GM18499 (cell line): ENCODE data around the gene ADAMTSL5.
"Not testable (repeated sequence)": the region's sequence is repeated elsewhere in the genome, so short reads cannot be mapped to it uniquely, and the experiment has no call there.

Source experiments
- ATAC-seq: cut with Tn5 transposase; IDR thresholded peaks from one replicate; pipeline ENCODE4 v1.9.1; 2021; ENCODE audit warnings: moderate number of reproducible peaks; ENCODE audit not compliant: insufficient read depth, unreplicated experiment

The ADAMTSL5 gene

GRCh38 chr19:1531587-1531986, 18.8 kb upstream of the ADAMTSL5 start:
- ATAC-seq, result no peak

GRCh38 chr19:1530856-1531255, 18.0 kb upstream of the ADAMTSL5 start:
- not testable (repeated sequence) for ATAC-seq

GRCh38 chr19:1529430-1529816, 16.6 kb upstream of the ADAMTSL5 start:
- no peak for ATAC-seq

GRCh38 chr19:1528596-1529429, 16.0 kb upstream of the ADAMTSL5 start:
- ATAC-seq, result no peak

- ATAC-seq, result no peak
Observed at GRCh38 chr19:1527650-1528309, 15.0 kb upstream of the ADAMTSL5 start.

- no peak for ATAC-seq
Observed at GRCh38 chr19:1526979-1527649, 14.3 kb upstream of the ADAMTSL5 start.

GRCh38 chr19:1526066-1526778, 13.4 kb upstream of the ADAMTSL5 start:
- ATAC-seq, result no peak

GRCh38 chr19:1525343-1525742, 12.5 kb upstream of the ADAMTSL5 start:
- ATAC-seq, result no peak

- no peak for ATAC-seq
Observed at GRCh38 chr19:1524972-1525325, 12.1 kb upstream of the ADAMTSL5 start.

- no peak for ATAC-seq
Observed at GRCh38 chr19:1524287-1524971, 11.6 kb upstream of the ADAMTSL5 start.

GRCh38 chr19:1523412-1524286, 10.8 kb upstream of the ADAMTSL5 start, which contains the start of gene PLK5:
PLK5 (plus strand) TSS chr19:1524077; CDS start chr19:1526997, 2,920 bp downstream.
- ATAC-seq, result no peak

- ATAC-seq, result no peak
Observed at GRCh38 chr19:1522838-1523237, 10.0 kb upstream of the ADAMTSL5 start.

- no peak for ATAC-seq
Observed at GRCh38 chr19:1522061-1522460, 9.2 kb upstream of the ADAMTSL5 start.

- no peak for ATAC-seq
Observed at GRCh38 chr19:1521636-1522035, 8.8 kb upstream of the ADAMTSL5 start.

- ATAC-seq, result no peak
Observed at GRCh38 chr19:1520203-1520780, 7.5 kb upstream of the ADAMTSL5 start.

- ATAC-seq, result not testable (repeated sequence)
Observed at GRCh38 chr19:1519802-1520201, 7.0 kb upstream of the ADAMTSL5 start.

- no peak for ATAC-seq
Observed at GRCh38 chr19:1518471-1518870, 5.7 kb upstream of the ADAMTSL5 start.

- no peak for ATAC-seq
Observed at GRCh38 chr19:1516395-1516753, 3.6 kb upstream of the ADAMTSL5 start.
